ENCODE data around the gene DGKD. TPM values are rescaled to one million over a fixed set of nuclear protein-coding genes. Genes with fewer than 3 reads are reported as not detected.

DGKD gene
- total RNA-seq, 1 experiment from 2014 or later: 105 TPM

GRCh38 chr2:233317196-233317943, 36.9 kb upstream of the DGKD start:
- BruUV-seq (replicated peaks): no TSS peak
- ChIA-PET POLR2A (no interaction called here), CTCF (no interaction called here)
- no peak overlapping the region for H3K4me3 Mint-ChIP-seq (ENCODE audit: unreplicated experiment)
- no peak for DNase-seq
- no peaks in the 10 kb centered on the region for H3K27me3 Mint-ChIP-seq (ENCODE audit: insufficient read depth, unreplicated experiment)
- intact Hi-C loops (cut with micrococcal nuclease; ENCODE audit: unreplicated experiment): no loop called here
- TF ChIP-seq CTCF (IDR thresholded peaks at IDR 0.05; ENCODE audit: insufficient read depth in 1 of 2, low read depth in 1 of 2, low read length in 1 of 2, severe bottlenecking in 1 of 2, unreplicated experiment in 1 of 2): no peak
- H3K4me1 Mint-ChIP-seq (ENCODE audit: low read depth, unreplicated experiment): peaks cover 14% of the 10 kb centered on the region
- no peaks in the 10 kb centered on the region for H3K9me3 Mint-ChIP-seq (ENCODE audit: unreplicated experiment)
- no peaks in the 10 kb centered on the region for H3K36me3 Mint-ChIP-seq (ENCODE audit: insufficient read depth, unreplicated experiment)
- no peaks in the 10 kb centered on the region for H3K36me3 ChIP-seq (ENCODE audit: control insufficient read depth, insufficient read depth, low read length)
- H3K4me1 ChIP-seq: no peaks in the 10 kb centered on the region
- no peak overlapping the region for H3K27ac Mint-ChIP-seq (ENCODE audit: unreplicated experiment)
- H3K9me3 ChIP-seq: no peaks in the 10 kb centered on the region
- H3K4me3 ChIP-seq (ENCODE audit: low read depth, low read length): no peak overlapping the region
- no peaks in the 10 kb centered on the region for H3K27me3 ChIP-seq (replicated peaks; ENCODE audit: control insufficient read depth, insufficient read depth, low read length)

DNA sequence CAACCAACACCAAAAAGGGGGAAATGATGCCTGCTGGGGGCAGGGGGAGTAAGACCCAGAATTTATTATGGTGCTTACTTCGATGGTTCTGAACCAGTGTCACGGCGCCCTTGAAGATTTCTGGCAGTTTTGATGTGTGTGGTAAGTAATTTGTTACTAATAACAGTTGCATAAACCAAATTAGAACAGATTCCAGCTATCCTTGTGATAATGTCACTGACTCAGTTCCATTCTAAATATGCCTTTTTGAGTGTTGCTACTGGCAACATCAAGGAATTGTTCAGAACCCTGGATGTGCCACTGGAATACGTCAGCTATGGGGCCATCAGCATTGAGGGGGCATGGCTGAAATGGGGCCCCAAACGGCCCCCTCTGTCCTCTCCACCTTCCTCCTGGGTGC, 35.0 kb upstream of the DGKD start:
- peaks cover 8% of the 10 kb centered on the region for H3K4me1 Mint-ChIP-seq (ENCODE audit: low read depth, unreplicated experiment)
- POLR2A ChIA-PET: no interaction called here
- CTCF ChIA-PET: no interaction called here

DNA sequence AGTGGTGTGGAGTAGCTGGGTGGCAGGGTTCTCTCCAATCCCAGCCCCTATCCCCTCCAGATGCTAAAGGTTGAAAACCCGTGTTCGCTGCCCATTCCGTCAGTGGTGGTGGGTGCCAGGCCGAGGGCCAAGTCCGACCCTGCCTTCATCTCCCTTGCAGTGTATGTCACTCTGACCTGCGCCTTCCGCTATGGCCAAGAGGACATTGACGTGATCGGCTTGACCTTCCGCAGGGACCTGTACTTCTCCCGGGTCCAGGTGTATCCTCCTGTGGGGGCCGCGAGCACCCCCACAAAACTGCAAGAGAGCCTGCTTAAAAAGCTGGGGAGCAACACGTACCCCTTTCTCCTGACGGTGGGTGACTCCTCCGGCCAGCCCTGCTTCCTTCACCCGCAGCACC, 33.8 kb upstream of the DGKD start:
- Mint-ChIP-seq H3K27me3 (ENCODE audit: insufficient read depth, unreplicated experiment) (no peaks in the 10 kb centered on the region), H3K4me3 (ENCODE audit: unreplicated experiment) (no peak overlapping the region), H3K4me1 (ENCODE audit: low read depth, unreplicated experiment) (peaks cover 8% of the 10 kb centered on the region), H3K9me3 (ENCODE audit: unreplicated experiment) (no peaks in the 10 kb centered on the region), H3K27ac (ENCODE audit: unreplicated experiment) (no peak overlapping the region), H3K36me3 (ENCODE audit: insufficient read depth, unreplicated experiment) (no peaks in the 10 kb centered on the region)
- Histone ChIP-seq H3K36me3 (ENCODE audit: control insufficient read depth, insufficient read depth, low read length) (no peaks in the 10 kb centered on the region), H3K27me3 (replicated peaks; ENCODE audit: control insufficient read depth, insufficient read depth, low read length) (no peaks in the 10 kb centered on the region), H3K4me1 (no peaks in the 10 kb centered on the region), H3K4me3 (ENCODE audit: low read depth, low read length) (no peak overlapping the region), H3K9me3 (no peaks in the 10 kb centered on the region)
- intact Hi-C loops (cut with micrococcal nuclease; ENCODE audit: unreplicated experiment): no loop called here
- no peak for TF ChIP-seq CTCF (IDR thresholded peaks at IDR 0.05; ENCODE audit: insufficient read depth in 1 of 2, low read depth in 1 of 2, low read length in 1 of 2, severe bottlenecking in 1 of 2, unreplicated experiment in 1 of 2)
- ChIA-PET POLR2A (no interaction called here), CTCF (no interaction called here)
- no peak for DNase-seq
- BruUV-seq (replicated peaks): no TSS peak

More for the DNA sequence above, 35.0 kb upstream of the DGKD start:
- H3K9me3 ChIP-seq: no peaks in the 10 kb centered on the region
- no peaks in the 10 kb centered on the region for H3K9me3 Mint-ChIP-seq (ENCODE audit: unreplicated experiment)
- no peak overlapping the region for H3K4me3 ChIP-seq (ENCODE audit: low read depth, low read length)
- H3K4me1 ChIP-seq: no peaks in the 10 kb centered on the region
- H3K4me3 Mint-ChIP-seq (ENCODE audit: unreplicated experiment): no peak overlapping the region
- TF ChIP-seq CTCF (IDR thresholded peaks at IDR 0.05; ENCODE audit: insufficient read depth in 1 of 2, low read depth in 1 of 2, low read length in 1 of 2, severe bottlenecking in 1 of 2, unreplicated experiment in 1 of 2): no peak
- no peaks in the 10 kb centered on the region for H3K36me3 Mint-ChIP-seq (ENCODE audit: insufficient read depth, unreplicated experiment)
- no peaks in the 10 kb centered on the region for H3K36me3 ChIP-seq (ENCODE audit: control insufficient read depth, insufficient read depth, low read length)
- BruUV-seq (replicated peaks): no TSS peak
- intact Hi-C loops (cut with micrococcal nuclease; ENCODE audit: unreplicated experiment): no loop called here
- DNase-seq: no peak
- no peak overlapping the region for H3K27ac Mint-ChIP-seq (ENCODE audit: unreplicated experiment)
- H3K27me3 Mint-ChIP-seq (ENCODE audit: insufficient read depth, unreplicated experiment): no peaks in the 10 kb centered on the region
- no peaks in the 10 kb centered on the region for H3K27me3 ChIP-seq (replicated peaks; ENCODE audit: control insufficient read depth, insufficient read depth, low read length)

All from Caco-2 (cell line).